Activated B cell treated with CpG ODN at 0.5 μM for 24 hours (primary cell): ENCODE data around the gene GAPDH. TPM values are rescaled to one million over a fixed set of nuclear protein-coding genes. Genes with fewer than 3 reads are reported as not detected.
A peak's percentile ranks its signal among the peaks of the same experiment; 100 is the strongest.

ENCODE experiments used
- ATAC-seq: fragments of 200-7000 bp; cut with Tn5 transposase; one replicate; pipeline ENCODE4 v1.10.0; 2021; ENCODE audit warnings: low read depth, mild to moderate bottlenecking, moderate library complexity
- CTCF ChIA-PET: fragments of 350-600 bp; sonication (Branson Sonifier 250); formaldehyde crosslinking; loops from one replicate; lab custom pipeline; 2021; ENCODE audit warnings: antibody characterized with exemption; lab: Charles Lee
- POLR2A ChIA-PET: fragments of 350-600 bp; sonication (Branson Sonifier 250); formaldehyde crosslinking; loops from one replicate; lab custom pipeline; 2021; ENCODE audit warnings: antibody characterized with exemption; lab: Charles Lee
- DNase-seq: peaks from one replicate; pipeline ENCODE4 v3.0.0; 2022
- H3K27ac Mint-ChIP-seq: one replicate; pipeline ENCODE4 v1.8.0; 2020; ENCODE audit warnings: mixed read lengths
- H3K27me3 Mint-ChIP-seq: one replicate; pipeline ENCODE4 v1.8.0; 2021; ENCODE audit warnings: mixed read lengths
- H3K36me3 Mint-ChIP-seq: one replicate; pipeline ENCODE4 v1.8.0; 2021; ENCODE audit warnings: low read depth, mixed read lengths
- H3K4me1 Mint-ChIP-seq: one replicate; pipeline ENCODE4 v1.8.0; 2021; ENCODE audit warnings: mixed read lengths
- H3K4me3 Mint-ChIP-seq: one replicate; pipeline ENCODE4 v1.8.0; 2020; ENCODE audit warnings: mild to moderate bottlenecking, mixed read lengths
- H3K9me3 Mint-ChIP-seq: one replicate; pipeline ENCODE4 v1.8.0; 2020; ENCODE audit warnings: mixed read lengths
- CTCF ChIP-seq: fragments of 200-600 bp; IDR thresholded peaks from one replicate; pipeline ENCODE4 v1.8.0; 2022; ENCODE audit warnings: antibody characterized with exemption, mild to moderate bottlenecking
- intact Hi-C: fragments of 100-400 bp; cut with micrococcal nuclease; formaldehyde crosslinking; loops from one replicate; pipeline ENCODE4 v1.15.1; 2024
- total RNA-seq: library from RNA; stranded (reverse); gene quantifications from 2 replicates; pipeline ENCODE4 v1.2.3, GENCODE V29; 2022

Gene GAPDH
- total RNA-seq, 1 donor from 2014 or later = 1,003 TPM

- no peaks in the 10 kb centered on the region for H3K27me3 Mint-ChIP-seq
- peaks cover 21% of the 10 kb centered on the region for H3K4me1 Mint-ChIP-seq
- intact Hi-C loops = no loop called here
- no peak for TF ChIP-seq CTCF
- peaks cover 77% of the 10 kb centered on the region for H3K36me3 Mint-ChIP-seq
- H3K4me3 Mint-ChIP-seq = no peak overlapping the region
- ChIA-PET CTCF (interaction anchor here (1.0 kb wide), 1 partner anchor 9 kb away, joined by 3 read pairs; no protein-coding TSS in a partner anchor), POLR2A (interaction anchor here (0.6 kb wide), 1 partner anchor 20 kb away, joined by 9 read pairs; no protein-coding TSS in a partner anchor)
- H3K27ac Mint-ChIP-seq = no peak overlapping the region
- ATAC-seq = no peak
- DNase-seq = no peak
- no peaks in the 10 kb centered on the region for H3K9me3 Mint-ChIP-seq
Observed at GRCh38 chr12:6560501-6561205, 26.3 kb downstream of the GAPDH start.

- no peak for TF ChIP-seq CTCF
- ATAC-seq (no peak), DNase-seq (no peak)
- POLR2A ChIA-PET = interaction anchor here (0.5 kb wide), 1 partner anchor 15 kb away, joined by 7 read pairs; no protein-coding TSS in a partner anchor
- Mint-ChIP-seq H3K27me3 (no peaks in the 10 kb centered on the region), H3K4me3 (no peak overlapping the region), H3K36me3 (peaks cover 89% of the 10 kb centered on the region), H3K4me1 (peaks cover 29% of the 10 kb centered on the region), H3K9me3 (no peaks in the 10 kb centered on the region), H3K27ac (no peak overlapping the region)
- intact Hi-C loops = loop anchor here (2.0 kb wide), 1 partner anchor 122 kb away; no protein-coding TSS in a partner anchor
- CTCF ChIA-PET = interaction anchor here (1.0 to 1.6 kb wide), 5 partner anchors 14 to 203 kb away, joined by 3 to 4 read pairs (median 3); partner anchors contain the start of gene PTMS
Observed at GRCh38 chr12:6562881-6563280, 28.6 kb downstream of the GAPDH start.

- ATAC-seq (peak; percentile 25), DNase-seq (peak; percentile 57)
- CTCF ChIA-PET = interaction anchor here (1.0 to 1.6 kb wide), 7 partner anchors 11 to 217 kb away, joined by 3 to 5 read pairs (median 4); partner anchors contain the start of gene PTMS
- peak; percentile 57 for TF ChIP-seq CTCF
- Mint-ChIP-seq H3K27me3 (no peaks in the 10 kb centered on the region), H3K36me3 (peaks cover 90% of the 10 kb centered on the region), H3K4me1 (peaks cover 29% of the 10 kb centered on the region), H3K27ac (no peak overlapping the region), H3K9me3 (no peaks in the 10 kb centered on the region), H3K4me3 (no peak overlapping the region)
- intact Hi-C loops = loop anchor here (2.0 kb wide), 1 partner anchor 121 kb away; no protein-coding TSS in a partner anchor
- POLR2A ChIA-PET = interaction anchor here (0.5 to 0.7 kb wide), 2 partner anchors 14 to 190 kb away, joined by 5 to 7 read pairs; no protein-coding TSS in a partner anchor
Observed at GRCh38 chr12:6563448-6564050, 29.2 kb downstream of the GAPDH start.

- peaks cover 32% of the 10 kb centered on the region for H3K4me1 Mint-ChIP-seq
- no peaks in the 10 kb centered on the region for H3K27me3 Mint-ChIP-seq
- H3K4me3 Mint-ChIP-seq = peak overlapping the region; percentile 100
- H3K27ac Mint-ChIP-seq = peak overlapping the region; percentile 99
- H3K36me3 Mint-ChIP-seq = peaks cover 83% of the 10 kb centered on the region
- intact Hi-C loops = loop anchor here (5.0 kb wide), 1 partner anchor 285 kb away; the partner anchor contains the start of genes CDCA3 and USP5
- ChIA-PET POLR2A (interaction anchor here (0.5 to 2.1 kb wide), 9 partner anchors 10 to 186 kb away, joined by 3 to 14 read pairs (median 4); partner anchors contain the start of genes CHD4, COPS7A, GAPDH and MLF2), CTCF (interaction anchor here (1.0 to 1.4 kb wide), 3 partner anchors 9 to 117 kb away, joined by 3 to 6 read pairs (median 3); no protein-coding TSS in a partner anchor)
- ATAC-seq = no peak
- no peaks in the 10 kb centered on the region for H3K9me3 Mint-ChIP-seq
- DNase-seq = no peak
- no peak for TF ChIP-seq CTCF
Observed at GRCh38 chr12:6567112-6567670, 32.9 kb downstream of the GAPDH start.
